Ascending aorta (tissue), 2 donors: ENCODE measurements around the gene TWIST2. TPM values are rescaled to one million over a fixed set of nuclear protein-coding genes. Genes with fewer than 3 reads are reported as not detected.

Source experiments
- DNase-seq, 2 donors: peaks; one replicate each; pipeline ENCODE4 v3.0.0-alpha.2; 2019; ENCODE audit warnings: low spot score in 2 of 2
- H3K27ac ChIP-seq, 2 donors: fragments of 200-600 bp; sonication (generic); one replicate each; pipeline ENCODE4 v1.5.1; 2016 to 2017; ENCODE audit warnings: mild to moderate bottlenecking in 1 of 2
- H3K27me3 ChIP-seq: fragments of 200-600 bp; sonication (generic); one replicate; pipeline ENCODE4 v1.5.1; 2017
- H3K36me3 ChIP-seq, 2 donors: fragments of 200-600 bp; sonication (generic); one replicate each; pipeline ENCODE4 v1.5.1; 2016
- H3K4me1 ChIP-seq, 2 donors: fragments of 200-600 bp; sonication (generic); one replicate each; pipeline ENCODE4 v1.5.1; 2016 to 2017; ENCODE audit warnings: mild to moderate bottlenecking in 1 of 2
- H3K4me3 ChIP-seq, 2 donors: fragments of 200-600 bp; sonication (generic); one replicate each; pipeline ENCODE4 v1.5.1; 2016 to 2017; ENCODE audit warnings: mild to moderate bottlenecking in 1 of 2
- H3K9me3 ChIP-seq, 2 donors: fragments of 200-600 bp; sonication (generic); one replicate each; pipeline ENCODE4 v1.5.1; 2016
- intact Hi-C: fragments of 100-400 bp; cut with DNase I; formaldehyde crosslinking; loops from one replicate; pipeline ENCODE4 v1.15.1; 2023
- total RNA-seq: library from RNA; depleted of rRNA; stranded (reverse); fragments of >200 nt; gene quantifications from one replicate; pipeline ENCODE4 v1.1.0, GENCODE V29; 2016
- TF ChIP-seq, protein P1 (sequence below), 3 experiments: fragments of 200-600 bp in 2 of 3; fragments of 450-650 bp in 1 of 3; sonication (generic) in 2 of 3; IDR thresholded peaks; one replicate each; pipeline ENCODE4 v1.5.1; 2016 to 2019; ENCODE audit warnings: antibody characterized with exemption in 3 of 3, mild to moderate bottlenecking in 1 of 3, moderate library complexity in 1 of 3

The TWIST2 gene
- total RNA-seq, 1 donor from 2014 or later = 108 TPM

DNA sequence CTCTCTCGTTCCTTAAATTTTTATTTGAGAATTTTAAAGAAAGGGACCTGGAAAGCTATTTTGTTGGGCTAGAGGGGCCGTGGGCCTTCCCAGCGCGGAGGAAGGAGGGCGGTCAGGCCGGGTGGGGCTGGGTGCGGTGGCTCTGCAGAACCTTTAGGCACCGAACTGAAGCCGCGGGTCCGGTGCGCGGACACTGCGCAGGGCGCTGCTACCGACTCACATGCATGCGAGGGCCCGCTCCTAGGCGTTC lies 1.6 kb upstream of the TWIST2 start:
- Histone ChIP-seq H3K36me3 (no peaks in the 10 kb centered on the region), H3K4me1 (peaks cover 0 to 15% of the 10 kb centered on the region in 2 donors), H3K4me3 (peak overlapping the region; percentile 80 to 86), H3K9me3 (no peaks in the 10 kb centered on the region), H3K27me3 (no peaks in the 10 kb centered on the region), H3K27ac (no peak overlapping the region)
- intact Hi-C loops = loop anchor here (5.0 kb wide), 2 partner anchors 101 to 124 kb away; no protein-coding TSS in a partner anchor
- DNase-seq = no peak
- TF ChIP-seq, protein P1, sequence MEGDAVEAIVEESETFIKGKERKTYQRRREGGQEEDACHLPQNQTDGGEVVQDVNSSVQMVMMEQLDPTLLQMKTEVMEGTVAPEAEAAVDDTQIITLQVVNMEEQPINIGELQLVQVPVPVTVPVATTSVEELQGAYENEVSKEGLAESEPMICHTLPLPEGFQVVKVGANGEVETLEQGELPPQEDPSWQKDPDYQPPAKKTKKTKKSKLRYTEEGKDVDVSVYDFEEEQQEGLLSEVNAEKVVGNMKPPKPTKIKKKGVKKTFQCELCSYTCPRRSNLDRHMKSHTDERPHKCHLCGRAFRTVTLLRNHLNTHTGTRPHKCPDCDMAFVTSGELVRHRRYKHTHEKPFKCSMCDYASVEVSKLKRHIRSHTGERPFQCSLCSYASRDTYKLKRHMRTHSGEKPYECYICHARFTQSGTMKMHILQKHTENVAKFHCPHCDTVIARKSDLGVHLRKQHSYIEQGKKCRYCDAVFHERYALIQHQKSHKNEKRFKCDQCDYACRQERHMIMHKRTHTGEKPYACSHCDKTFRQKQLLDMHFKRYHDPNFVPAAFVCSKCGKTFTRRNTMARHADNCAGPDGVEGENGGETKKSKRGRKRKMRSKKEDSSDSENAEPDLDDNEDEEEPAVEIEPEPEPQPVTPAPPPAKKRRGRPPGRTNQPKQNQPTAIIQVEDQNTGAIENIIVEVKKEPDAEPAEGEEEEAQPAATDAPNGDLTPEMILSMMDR (IDR thresholded peaks at IDR 0.05) = no peak

DNA sequence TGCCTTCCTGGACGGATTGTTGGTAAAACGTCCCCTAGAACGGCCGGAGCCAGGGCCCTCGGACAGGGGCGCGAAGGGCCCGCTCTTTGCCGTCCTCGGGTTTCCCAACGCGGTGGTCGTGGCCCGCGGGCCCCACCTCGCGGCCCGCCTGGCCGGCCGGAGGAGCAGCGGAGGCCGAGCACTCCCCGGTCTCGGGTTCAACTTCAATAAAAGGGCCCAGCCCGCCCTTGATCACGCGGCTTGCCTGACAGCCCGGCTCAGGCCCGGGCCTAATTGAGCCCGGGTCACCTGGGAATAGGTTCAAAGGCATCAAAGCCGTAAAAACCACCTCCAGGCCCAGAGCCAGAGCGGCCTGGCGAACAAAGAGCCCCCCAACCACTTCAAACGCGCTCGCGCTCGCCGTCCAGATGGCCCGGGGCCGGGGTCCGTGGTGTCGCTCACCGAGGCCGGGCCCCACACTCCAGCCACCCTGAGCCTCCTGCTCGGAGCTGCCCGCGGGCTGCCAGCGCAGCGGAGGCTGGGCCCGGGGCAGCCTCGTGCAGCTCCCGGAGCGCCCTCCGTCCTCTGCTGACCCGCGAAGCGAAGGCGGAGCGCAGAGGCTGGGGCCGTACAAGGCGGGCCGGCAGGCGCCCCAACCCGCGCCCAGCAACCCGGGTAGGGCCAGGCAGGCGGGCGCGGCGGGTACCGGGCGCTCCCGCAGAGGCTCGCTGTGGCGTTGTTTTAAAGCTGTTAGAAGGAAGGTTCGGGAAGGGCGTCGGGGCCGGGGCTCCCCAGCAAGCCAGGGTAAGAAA lies 1.1 kb upstream of the TWIST2 start:
- H3K36me3 ChIP-seq = no peaks in the 10 kb centered on the region
- peak overlapping the region; percentile 80 to 88 for H3K27ac ChIP-seq
- TF ChIP-seq, protein P1 (IDR thresholded peaks at IDR 0.05) = no peak
- H3K4me3 ChIP-seq = peak overlapping the region; percentile 80 to 86
- DNase-seq = no peak
- no peaks in the 10 kb centered on the region for H3K9me3 ChIP-seq
- H3K27me3 ChIP-seq = no peaks in the 10 kb centered on the region
- intact Hi-C loops = loop anchor here (1.0 to 5.0 kb wide), 3 partner anchors 17 to 125 kb away; no protein-coding TSS in a partner anchor
- H3K4me1 ChIP-seq = peaks cover 0 to 15% of the 10 kb centered on the region in 2 donors

DNA sequence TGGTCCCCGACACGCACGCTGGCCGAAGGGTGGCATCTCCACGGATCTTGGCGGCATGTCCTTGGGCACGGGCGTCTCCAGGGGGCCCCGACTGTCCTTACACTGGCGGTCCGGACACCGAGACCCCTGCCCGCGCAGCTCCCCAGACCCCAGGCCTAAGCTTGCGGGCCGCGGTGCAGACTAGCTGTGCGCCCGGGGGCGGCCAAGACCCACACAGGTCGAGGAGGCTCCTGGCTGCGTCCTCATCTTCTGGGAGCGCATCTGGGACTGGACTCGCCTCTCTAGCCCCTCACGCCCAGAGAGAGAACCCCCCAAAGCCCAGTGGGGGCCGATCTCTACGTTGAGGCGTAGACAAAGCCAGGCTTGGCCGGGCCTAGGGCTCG lies 475 bp upstream of the TWIST2 start:
- DNase-seq = no peak
- H3K4me1 ChIP-seq = peaks cover 0 to 15% of the 10 kb centered on the region in 2 donors

DNA sequence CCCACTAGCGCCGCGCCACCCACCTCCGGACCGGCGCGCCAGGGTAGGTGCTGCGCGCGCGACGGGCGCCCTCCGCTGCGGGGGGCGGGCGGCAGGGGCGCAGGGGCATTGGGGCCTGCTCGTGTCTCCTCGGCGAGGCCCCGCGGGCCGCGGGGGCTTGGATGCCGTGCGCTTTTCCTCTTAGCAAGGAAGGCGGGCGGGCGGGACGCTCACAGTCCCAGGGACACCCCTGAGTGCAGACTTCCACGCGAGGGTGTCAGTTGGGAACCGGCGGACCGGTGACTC lies 748 bp downstream of the TWIST2 start:
- peak overlapping the region; percentile 80 to 88 for H3K27ac ChIP-seq
- H3K27me3 ChIP-seq = no peaks in the 10 kb centered on the region

More for the DNA sequence above, 475 bp upstream of the TWIST2 start:
- TF ChIP-seq, protein P1 (IDR thresholded peaks at IDR 0.05) = no peak
- no peaks in the 10 kb centered on the region for H3K9me3 ChIP-seq
- peak overlapping the region; percentile 80 to 86 for H3K4me3 ChIP-seq
- no peaks in the 10 kb centered on the region for H3K36me3 ChIP-seq
- intact Hi-C loops = loop anchor here (1.0 to 5.0 kb wide), 3 partner anchors 17 to 125 kb away; no protein-coding TSS in a partner anchor
- H3K27ac ChIP-seq = peak overlapping the region; percentile 80 to 88
- H3K27me3 ChIP-seq = no peaks in the 10 kb centered on the region

DNA sequence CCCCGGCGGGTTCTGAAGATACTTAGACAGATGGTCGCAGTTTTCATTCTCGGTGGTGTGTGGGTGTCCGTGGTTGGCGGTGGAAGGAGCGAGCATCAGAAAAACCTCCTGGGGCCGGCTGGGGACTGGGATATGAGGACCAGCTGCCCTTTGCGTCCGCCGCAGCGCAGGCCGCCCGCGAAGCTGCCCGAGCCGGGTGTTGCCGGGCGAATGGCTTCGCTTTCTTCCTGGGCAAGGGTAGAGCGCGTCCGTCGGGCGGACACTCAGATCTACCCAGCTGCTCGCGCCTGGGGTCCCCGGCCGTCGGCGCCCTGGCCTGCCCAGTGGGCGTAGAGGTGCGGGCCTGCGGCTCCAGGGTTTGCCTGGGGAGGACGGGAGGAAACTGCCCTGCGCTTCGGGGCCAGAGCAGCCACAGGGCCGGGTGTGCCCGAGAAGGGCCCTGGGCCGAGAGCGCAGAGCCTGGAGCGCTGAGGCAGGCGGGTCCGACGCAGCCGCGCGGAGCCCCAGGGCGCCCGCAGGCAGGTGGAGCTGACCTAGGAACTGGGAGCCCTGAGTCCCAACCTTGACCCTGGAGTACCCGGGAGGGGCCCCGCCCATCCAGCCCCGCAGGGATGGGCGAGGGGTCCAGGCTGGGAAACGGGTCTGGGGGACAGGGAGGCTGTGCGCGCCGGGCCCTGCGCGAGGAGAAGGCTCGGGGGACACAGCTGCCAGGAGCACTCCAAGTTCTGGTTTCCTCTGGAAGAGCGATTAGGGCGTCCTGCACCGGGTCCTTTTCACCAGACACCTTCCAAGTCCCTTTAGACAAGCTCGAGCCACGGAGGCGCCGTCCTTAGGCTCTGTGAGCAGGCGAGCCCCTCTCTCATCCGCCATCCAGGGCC lies 1.3 kb downstream of the TWIST2 start:
- no peak for DNase-seq
- no peaks in the 10 kb centered on the region for H3K27me3 ChIP-seq

More for the DNA sequence above, 748 bp downstream of the TWIST2 start:
- TF ChIP-seq, protein P1 (IDR thresholded peaks at IDR 0.05) = no peak
- Histone ChIP-seq H3K4me1 (peaks cover 0 to 15% of the 10 kb centered on the region in 2 donors), H3K9me3 (no peaks in the 10 kb centered on the region), H3K4me3 (peak overlapping the region; percentile 80 to 86), H3K36me3 (no peaks in the 10 kb centered on the region)
- no peak for DNase-seq
- intact Hi-C loops = loop anchor here (1.0 to 5.0 kb wide), 3 partner anchors 47 to 126 kb away; no protein-coding TSS in a partner anchor

More for the DNA sequence above, 1.3 kb downstream of the TWIST2 start:
- H3K4me1 ChIP-seq = peaks cover 0 to 15% of the 10 kb centered on the region in 2 donors
- intact Hi-C loops = loop anchor here (1.0 to 5.0 kb wide), 3 partner anchors 46 to 127 kb away; no protein-coding TSS in a partner anchor
- H3K9me3 ChIP-seq = no peaks in the 10 kb centered on the region
- peak overlapping the region; percentile 80 to 88 for H3K27ac ChIP-seq
- TF ChIP-seq, protein P1 (IDR thresholded peaks at IDR 0.05) = no peak
- peak overlapping the region; percentile 80 to 86 for H3K4me3 ChIP-seq
- H3K36me3 ChIP-seq = no peaks in the 10 kb centered on the region
